HG03045 (cell line): ENCODE measurements around the gene PLCH1.

Source experiments
- ATAC-seq: cut with Tn5 transposase; IDR thresholded peaks from one replicate; pipeline ENCODE4 v1.9.1; 2021; ENCODE audit warnings: mild to moderate bottlenecking, moderate library complexity; ENCODE audit not compliant: unreplicated experiment

The PLCH1 gene

GRCh38 chr3:155391551-155391958, 353.3 kb downstream of the PLCH1 start:
- ATAC-seq = no peak

DNA sequence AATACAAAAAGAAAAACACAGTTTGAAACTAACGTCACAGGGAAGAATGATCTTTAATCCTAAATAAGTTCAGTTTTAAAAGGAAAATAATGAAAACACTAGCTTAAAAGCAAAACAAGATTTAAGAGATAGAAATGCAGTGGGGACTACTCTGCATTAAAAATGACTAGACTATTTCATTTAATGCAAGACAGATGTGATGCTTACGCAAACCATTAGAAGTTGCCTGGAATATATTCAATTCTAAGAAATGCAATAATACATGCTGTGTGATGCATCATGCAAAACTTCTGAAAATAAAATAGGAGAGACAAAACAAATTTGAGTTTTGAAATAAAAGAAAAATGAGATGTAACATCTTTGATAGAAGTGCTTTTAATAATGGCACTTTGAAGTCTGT, 353.8 kb downstream of the PLCH1 start:
- ATAC-seq = no peak

DNA sequence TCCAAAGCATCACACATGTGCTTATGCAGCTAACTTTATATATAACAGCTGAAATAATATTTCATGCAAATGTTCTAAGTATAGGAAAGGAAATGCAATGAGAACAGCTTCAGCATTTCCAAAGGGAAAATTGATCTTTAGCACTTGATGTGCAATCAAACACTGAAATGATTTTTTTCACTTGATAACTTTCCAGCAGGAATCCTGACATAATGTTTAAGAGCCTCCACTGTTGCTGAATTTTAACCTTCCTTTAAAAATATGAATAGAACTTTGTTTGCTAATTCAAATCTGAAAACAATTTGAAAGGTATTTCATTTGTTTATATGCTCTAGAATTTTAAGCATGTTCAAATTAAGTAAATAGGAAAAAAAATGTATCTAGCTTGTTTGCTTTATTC, 354.5 kb downstream of the PLCH1 start:
- no peak for ATAC-seq

DNA sequence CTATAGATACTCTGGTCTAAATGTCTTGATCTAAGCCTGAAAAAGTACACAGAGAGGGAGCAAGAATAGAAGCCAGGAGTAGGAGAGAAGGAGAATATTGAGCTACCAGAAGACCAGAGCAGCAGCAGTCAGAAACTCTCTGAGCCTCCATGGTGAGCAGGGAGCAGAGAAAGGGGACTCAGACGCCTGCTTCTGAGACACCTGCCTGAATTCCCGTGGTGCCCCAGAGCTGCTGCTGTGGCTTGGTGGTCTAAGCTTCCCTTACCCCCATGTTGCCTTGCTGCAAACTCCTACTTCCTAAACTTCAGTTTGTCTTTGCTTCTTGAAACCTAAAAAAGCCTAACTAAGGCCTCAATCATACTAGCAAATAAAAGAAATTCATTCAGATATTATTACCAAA, 356.5 kb downstream of the PLCH1 start:
- no peak for ATAC-seq

DNA sequence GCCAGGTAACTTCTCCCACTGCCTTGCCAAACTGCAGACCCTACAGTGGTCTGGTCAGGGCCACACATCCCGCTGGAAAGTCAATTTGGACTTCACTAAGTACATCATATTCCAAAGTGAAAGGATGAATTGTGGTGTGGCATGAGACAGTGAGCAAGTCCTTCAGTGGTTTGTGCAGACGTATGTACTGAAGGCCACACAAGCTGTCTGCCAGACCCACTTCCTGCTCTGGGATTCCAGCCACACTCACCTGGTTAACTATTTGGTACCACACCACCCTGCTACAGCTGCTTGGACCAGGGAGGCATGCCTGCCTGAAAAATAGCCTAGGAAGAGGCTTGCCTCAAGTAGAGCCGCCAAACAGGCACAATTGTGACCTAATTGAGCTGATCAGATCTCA, 357.3 kb downstream of the PLCH1 start:
- no peak for ATAC-seq

DNA sequence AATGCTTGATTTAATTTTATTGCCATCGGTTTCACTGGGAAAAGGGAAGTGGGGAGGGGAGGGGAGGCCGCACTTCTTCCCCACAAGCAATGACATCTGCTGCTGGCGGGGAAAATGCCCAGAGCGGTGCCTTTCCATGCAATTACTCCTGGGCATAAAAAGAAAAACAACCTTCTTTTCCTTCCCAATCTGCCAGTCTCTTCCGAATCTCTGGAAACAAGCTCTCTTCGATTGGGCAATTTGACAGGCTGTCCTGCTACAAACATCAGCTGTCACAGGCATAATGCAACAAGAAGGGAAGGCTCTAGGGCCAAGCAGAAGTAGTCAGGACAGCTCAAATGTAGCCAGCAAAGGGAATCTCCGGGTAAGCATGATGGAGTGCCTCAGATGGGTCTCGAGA, 358.0 kb downstream of the PLCH1 start:
- ATAC-seq = no peak

- ATAC-seq = no peak
These were observed 358.8 kb downstream of the PLCH1 start for GRCh38 chr3:155385896-155386625.

DNA sequence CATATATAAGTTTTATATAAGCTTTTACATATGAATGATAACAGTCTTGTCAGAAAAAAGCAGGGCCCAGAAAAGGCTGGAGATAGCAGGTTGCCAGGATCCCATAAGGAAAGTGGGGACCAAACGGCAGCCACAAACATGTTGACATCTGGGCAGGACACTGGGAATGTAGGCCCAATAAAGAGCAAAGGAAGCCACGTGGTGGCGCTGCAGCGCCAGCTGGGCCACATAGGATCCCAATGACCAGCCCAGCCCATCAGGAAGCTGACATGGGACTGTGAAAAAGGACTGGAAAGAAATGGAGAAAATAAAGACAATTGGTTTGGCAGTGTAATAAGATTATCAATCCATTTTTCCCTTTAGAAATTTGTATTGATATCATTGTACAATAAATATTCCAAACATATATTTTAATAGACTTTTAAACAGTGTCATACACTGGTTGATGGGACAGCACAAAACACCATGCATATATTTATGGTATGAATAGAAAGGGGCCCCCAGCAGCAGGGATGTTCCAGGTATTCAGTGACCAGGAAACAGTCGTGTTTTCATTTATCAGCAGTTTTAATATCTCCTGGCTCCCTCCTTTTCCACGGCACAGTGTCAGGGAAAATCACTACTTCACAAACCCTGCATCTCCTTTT, 362.4 kb downstream of the PLCH1 start:
- ATAC-seq = no peak

DNA sequence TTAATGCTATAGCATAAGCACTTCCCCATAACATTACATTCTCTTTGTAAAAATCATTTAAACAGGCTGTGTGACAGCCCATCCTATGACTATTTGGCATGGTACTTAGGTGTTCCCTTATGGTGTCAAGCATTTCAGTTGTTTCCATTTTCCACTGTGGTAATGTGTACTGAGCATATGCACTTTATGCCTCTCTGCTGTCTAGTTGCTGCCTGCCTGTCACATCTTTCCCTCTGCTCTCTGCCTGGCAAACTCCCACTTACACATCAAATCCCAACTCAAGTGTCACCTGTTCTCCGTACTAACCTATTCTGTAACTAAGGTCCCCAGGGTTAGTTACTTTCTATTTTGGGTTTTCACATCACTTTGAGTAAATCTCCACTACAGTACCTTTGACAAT, 367.0 kb downstream of the PLCH1 start:
- ATAC-seq = no peak

DNA sequence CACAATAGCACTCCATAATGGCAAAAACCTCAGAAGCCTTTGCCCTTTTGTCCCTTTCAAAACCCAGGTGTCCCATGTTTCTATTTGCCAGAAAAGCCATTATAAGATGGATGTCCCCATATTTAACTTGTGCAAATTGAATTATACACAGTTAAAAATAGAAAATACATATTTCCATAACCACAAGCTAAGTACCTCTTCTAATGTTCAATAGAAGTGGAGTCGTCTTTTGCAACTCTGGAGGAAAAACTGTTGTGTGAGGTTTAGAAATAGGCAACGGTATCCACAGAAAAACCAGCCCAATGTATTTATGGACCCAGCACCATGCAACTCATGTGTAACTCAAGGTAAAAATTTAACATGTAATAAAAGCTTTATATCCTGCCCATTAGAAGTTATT, 367.8 kb downstream of the PLCH1 start:
- no peak for ATAC-seq

DNA sequence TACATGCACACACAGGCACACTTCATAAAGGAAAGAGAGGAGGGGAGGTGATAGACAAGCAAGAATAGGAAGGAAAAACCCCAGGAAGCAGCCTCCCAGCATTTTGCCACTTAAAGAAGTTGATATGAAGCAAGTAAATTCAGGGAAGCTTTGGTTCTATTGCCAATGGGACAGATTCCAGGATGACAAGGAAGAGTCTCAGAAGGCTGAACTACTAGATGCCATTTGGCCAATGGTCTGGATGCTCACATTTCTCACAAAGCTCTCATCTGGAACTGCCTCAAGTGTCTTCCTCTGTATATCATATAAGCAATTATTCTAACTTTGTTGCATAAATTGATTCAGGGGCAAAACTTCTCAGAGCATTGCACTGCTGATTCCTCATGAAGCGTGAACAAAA, 372.6 kb downstream of the PLCH1 start:
- no peak for ATAC-seq

DNA sequence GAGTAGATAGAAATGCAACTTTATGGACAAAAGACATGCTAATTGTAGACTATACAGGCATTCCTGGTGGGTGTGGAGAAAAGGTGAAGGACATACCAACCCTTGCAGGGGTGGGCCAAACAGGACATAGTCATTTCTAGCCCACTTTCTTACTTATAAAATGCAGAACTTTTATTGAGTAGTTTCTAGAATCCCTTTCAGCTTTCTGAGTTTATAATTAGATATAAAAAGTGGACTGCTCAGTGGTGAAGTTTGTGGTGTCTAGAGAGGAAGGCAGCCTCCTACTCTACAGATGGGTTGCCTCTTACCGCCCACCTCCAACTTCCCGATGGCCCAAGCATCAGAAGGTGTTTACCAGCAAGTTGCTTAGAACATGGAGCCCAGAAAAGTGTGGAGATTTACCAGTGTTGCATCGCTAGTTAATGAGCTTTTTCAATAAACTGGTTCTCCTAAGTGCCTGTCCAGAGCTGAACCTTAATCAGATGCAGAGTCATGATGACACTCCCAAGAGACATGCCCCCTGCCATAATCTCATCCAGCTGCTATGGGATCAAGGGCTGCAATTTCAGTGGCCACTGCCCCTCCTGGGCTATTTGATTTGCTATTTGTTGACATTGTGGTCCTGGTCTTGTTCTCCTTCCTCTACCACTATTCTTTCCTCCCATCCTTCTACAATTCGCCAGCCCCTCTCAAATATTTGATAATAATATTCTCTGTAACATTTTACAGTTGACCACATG, 373.9 kb downstream of the PLCH1 start:
- no peak for ATAC-seq

- no peak for ATAC-seq
These were observed 374.7 kb downstream of the PLCH1 start for GRCh38 chr3:155370198-155370597.

- ATAC-seq = no peak
These were observed 375.1 kb downstream of the PLCH1 start for GRCh38 chr3:155369735-155370134.

GRCh38 chr3:155369244-155369643, 375.6 kb downstream of the PLCH1 start:
- no peak for ATAC-seq

GRCh38 chr3:155368786-155369185, 376.1 kb downstream of the PLCH1 start:
- no peak for ATAC-seq

- no peak for ATAC-seq
These were observed 377.4 kb downstream of the PLCH1 start for GRCh38 chr3:155367506-155367905.

- ATAC-seq = no peak
These were observed 379.6 kb downstream of the PLCH1 start for GRCh38 chr3:155365178-155365783.

GRCh38 chr3:155364492-155364891, 380.4 kb downstream of the PLCH1 start:
- ATAC-seq = no peak

- no peak for ATAC-seq
These were observed 381.2 kb downstream of the PLCH1 start for GRCh38 chr3:155363690-155364070.

DNA sequence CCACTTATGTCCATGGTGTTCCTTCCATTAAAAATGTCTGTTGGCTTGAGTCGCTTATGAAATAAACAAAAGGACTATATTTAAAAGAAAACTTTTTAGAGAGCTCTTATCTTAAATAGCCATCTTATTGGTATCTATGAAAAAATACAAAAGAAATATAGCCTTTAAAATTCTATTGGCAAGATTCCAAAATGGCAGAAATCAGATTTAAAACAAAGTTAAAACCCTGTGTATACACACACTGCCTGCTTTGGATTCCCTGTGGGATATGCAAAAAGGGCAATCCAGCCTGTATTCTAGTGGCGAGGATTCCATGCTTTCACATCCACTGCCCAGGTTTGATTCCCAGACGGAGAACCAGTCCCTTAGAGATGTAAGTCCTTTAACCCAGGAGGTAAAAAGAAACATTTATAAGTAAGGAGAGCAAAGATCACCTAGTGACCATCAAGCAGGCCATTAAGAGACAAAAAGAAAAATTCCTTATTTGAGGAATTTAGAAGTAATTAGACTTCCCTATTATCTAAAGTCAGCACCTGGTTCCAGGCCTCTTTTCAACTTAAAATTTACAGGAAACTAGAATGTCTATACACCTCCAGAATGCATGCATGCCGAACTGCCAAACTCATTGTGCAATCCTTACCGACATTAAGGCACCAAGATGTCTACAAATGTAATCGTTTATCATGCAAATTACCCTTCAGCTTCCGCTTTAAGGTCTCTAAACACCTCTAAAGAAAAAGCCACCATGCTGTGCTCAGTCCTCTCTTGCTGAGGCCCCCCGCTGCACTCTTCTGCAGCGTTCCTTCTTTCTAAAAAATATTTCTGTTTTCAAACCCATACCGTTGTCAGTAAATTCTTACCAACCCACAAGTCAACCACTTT, 381.8 kb downstream of the PLCH1 start:
- no peak for ATAC-seq
